ENCODE results near the gene UBP1. TPM values are rescaled to one million over a fixed set of nuclear protein-coding genes. Genes with fewer than 3 reads are reported as not detected.
A peak's percentile ranks its signal among the peaks of the same experiment; 100 is the strongest.

UBP1 gene
- total and polyA plus RNA-seq, 9 of the 15 experiments (the other 6 are each of a cell fraction or from before 2014, with no cell fraction given) = 13.6 to 143 (median 79.6) TPM

DNA sequence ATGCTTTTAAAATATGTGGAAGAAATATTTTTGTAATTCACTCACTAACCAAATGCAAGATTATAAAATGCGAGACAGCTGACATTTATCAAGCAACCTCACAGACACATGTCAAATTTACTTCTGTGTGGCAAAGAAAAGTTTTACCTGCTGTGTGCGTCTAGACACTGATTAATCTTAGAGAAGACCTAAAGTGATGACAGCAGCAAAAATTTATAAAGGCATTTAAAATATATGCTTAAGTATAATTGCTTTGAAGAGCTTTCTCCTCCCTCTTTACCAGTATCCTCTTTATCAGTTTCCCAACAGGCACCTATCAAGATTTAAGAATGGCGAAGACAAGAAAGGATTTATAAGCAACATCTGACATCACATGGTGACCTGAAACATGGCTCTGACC is 37.3 kb downstream of the UBP1 start (continued):
- TF ChIP-seq HCFC1 (IDR thresholded peaks at IDR 0.05; ENCODE audit: low read depth, low read length) (no peak), C11orf30 (IDR thresholded peaks at IDR 0.05; ENCODE audit: low read depth) (peak; percentile 33; the same call in 1 of the 2 replicates), IRF1 (CRISPR knock-in tag; IDR thresholded peaks at IDR 0.05; ENCODE audit: borderline replicate concordance) (no peak), SNRNP70 (optimal IDR thresholded peaks at IDR 0.05; ENCODE audit: low read depth, low read length) (no peak), BCOR (IDR thresholded peaks at IDR 0.05) (no peak), ELK1 (CRISPR knock-in tag; IDR thresholded peaks at IDR 0.05) (no peak), PBX2 (CRISPR knock-in tag; IDR thresholded peaks at IDR 0.05; ENCODE audit: low read depth) (no peak), PBX2 (tag; conservative IDR thresholded peaks at IDR 0.05; ENCODE audit: low read depth) (0 out of 2 replicates have a peak, but pooled peaks have one; percentile 17), SETDB1 (IDR thresholded peaks at IDR 0.05; ENCODE audit: low read length) (no peak), MITF (IDR thresholded peaks at IDR 0.05) (no peak), MAFF (IDR thresholded peaks at IDR 0.05; ENCODE audit: low read length) (peak; percentile 73), PRMT5 (CRISPR knock-in tag; IDR thresholded peaks at IDR 0.05) (no peak), AFF4 (CRISPR knock-in tag; IDR thresholded peaks at IDR 0.05) (no peak), PYGO2 (tag; IDR thresholded peaks at IDR 0.05) (no peak), HDAC8 (tag; IDR thresholded peaks at IDR 0.05) (no peak), SLC30A9 (CRISPR knock-in tag; IDR thresholded peaks at IDR 0.05) (no peak), NKRF (IDR thresholded peaks at IDR 0.05; ENCODE audit: borderline replicate concordance) (no peak)
